GF-D8 (cell line): Measurements from ENCODE around the gene B3GALNT1.

Source experiments
- DNase-seq: peaks from one replicate; lab custom pipeline; 2025; lab: John Stamatoyannopoulos, UW

Gene B3GALNT1, protein sequence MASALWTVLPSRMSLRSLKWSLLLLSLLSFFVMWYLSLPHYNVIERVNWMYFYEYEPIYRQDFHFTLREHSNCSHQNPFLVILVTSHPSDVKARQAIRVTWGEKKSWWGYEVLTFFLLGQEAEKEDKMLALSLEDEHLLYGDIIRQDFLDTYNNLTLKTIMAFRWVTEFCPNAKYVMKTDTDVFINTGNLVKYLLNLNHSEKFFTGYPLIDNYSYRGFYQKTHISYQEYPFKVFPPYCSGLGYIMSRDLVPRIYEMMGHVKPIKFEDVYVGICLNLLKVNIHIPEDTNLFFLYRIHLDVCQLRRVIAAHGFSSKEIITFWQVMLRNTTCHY

DNA sequence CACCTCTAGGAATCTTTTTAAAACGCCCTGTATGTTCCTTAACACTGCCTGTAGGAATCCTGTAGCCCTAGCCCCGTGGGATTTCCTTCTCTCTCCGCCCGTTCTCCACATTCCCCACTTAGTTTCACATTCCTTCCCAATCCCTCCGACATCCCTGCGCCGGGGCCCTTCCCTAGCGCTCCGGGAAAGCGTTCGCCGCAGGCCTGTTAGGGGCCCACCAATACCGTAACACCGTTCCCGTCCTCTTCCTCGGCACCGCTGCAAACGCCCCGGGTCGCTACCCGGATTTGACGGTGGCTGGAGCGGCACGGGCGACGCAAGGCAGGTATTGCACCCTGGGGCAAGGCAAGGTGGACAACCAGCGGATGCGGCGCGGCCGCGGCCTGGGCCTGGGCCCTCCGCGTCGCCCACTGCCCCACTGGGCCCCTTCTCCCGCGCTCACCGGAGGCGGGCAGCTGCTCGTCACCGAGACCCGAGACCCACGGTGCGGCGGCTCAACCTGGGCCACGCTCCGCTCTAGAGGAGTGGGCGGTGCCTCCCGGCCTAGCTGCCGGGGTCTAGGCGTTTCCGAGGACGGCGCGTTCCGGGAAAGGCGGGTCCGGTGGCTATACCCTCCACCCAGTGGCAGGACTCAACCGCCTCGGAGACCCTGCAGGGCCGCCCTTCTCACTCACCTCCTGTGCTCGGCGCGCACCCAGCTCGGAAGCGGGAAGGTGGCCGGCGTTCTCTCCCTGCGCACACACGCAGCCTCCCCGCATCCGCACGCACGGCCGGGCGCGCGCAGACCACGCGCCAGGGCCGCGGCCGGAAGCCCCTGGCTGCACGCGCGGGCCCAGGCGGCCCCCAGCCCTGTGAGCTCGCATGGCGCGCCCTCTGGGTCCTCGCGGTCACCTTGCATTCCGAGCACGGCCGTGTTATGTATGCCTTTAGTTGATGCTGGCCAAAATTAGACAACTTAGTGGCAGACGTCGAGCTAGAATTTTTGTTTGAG lies at the start of gene B3GALNT1:
Gene B3GALNT1 (minus strand): TSS at position 789 of the 991 bp plus-strand sequence. CDS start 18,595 bp downstream, outside the sequence.
- DNase-seq, result peak; percentile 44

DNA sequence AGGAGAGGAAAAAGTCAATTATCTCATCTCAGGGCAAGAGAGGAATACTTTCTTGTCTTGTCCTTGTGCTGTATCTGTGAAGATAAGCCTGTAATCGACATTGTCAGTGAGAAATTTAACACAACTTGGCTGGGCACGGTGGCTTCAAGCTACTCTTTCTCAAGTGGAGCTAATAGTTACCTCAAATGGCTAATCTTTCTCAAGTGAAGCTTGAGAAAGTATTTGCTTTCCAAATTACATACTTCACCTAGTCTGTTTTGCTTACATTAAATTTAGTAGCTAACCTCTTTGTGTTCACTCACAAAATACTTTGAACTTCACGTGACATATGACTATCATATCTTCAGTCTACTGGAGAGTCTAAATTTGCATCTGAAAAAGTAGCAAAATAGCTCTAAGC lies 48.3 kb upstream of the B3GALNT1 start:
- DNase-seq, result no peak

DNA sequence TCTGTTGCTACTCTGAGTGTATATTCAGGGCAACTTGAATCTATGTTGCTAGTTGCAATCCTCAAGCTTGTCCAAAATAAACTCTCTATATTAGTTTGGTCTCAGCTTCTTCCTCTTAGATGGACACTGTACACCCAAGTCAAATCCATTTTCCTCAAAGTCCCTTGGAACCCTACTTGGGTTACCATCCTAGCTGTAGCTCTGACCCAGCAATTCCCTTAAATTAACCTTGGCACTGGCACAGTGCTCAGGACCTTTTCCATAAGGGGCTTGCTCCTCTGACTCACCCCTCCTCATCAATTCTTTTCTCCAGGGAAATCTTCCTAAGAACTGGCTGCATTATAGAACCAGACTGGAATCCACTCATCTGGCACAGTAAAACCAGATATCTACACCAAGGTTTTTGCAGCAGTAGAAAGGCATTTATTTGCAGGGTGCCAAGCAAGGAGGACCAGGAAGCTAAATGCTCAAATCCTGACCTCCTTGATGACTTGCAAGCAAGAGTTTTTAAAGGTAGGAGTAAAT lies 44.9 kb upstream of the B3GALNT1 start:
- no peak for DNase-seq

DNA sequence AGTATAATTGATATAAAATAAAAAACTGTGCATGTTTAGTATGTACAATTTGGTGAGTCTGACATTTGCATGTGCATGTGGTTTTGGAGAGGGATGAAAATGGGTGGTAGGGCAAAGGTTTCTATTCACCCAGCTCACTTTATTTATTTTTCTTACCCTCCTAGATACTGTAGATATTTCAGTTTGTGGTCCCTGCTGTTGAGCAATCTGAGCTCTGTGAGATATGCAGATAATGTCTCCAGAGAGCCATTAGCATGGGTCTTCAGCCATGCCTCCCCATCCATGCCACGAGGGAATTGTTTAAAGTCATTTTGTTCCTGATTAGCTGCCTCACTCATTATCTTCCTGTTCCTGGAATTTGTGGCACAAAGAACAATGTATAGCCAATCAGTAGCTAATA lies 44.4 kb upstream of the B3GALNT1 start:
- DNase-seq, result peak; percentile 50

DNA sequence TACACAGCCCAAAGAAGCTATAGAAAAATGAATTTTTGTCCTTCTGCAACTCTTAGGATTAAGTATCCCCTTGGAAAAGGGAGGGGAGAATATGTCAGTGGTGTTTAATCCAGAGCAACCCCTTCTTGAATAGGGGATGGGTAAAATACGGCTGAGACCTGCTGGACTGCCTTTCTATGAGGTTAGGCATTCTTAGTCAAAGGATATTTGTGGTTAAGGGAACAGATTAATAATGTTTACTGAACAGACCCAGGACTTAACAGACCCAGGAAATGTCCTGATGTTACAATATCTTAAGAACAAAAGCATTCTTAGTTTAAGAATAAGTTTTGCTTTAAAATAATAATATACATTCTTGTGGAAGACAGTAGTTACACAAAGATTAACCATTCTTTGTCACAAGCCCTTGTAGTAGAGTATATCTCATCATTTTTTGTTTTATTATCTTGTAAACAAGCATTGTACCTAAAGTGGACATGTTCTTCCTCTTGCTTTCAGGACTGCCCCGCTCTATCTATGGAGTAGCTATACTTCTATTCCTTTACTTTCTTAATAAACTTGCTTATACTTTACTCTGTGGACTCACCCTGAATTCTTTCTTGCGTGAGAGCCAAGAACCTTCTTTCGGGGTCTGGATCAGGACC lies 43.8 kb upstream of the B3GALNT1 start:
- DNase-seq, result no peak

DNA sequence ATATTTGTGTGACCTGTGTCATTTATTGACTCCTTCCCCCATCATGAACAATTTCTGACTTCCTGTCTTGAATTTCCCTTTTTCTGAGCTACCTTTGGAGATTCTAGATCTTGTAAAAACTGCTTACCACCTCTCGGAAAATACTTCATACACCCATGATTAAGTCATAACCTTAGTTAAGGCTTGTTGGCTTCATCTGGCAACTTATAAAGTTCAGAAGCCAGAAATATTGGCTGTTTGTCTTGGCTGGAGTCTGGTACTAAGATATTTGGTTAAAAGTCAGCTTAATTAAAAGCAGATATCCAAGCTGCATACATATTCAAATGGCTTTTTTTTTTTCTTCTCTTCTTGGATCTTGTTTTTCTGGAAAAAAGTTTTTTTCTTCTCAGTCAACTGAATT lies 37.3 kb upstream of the B3GALNT1 start:
- no peak for DNase-seq

DNA sequence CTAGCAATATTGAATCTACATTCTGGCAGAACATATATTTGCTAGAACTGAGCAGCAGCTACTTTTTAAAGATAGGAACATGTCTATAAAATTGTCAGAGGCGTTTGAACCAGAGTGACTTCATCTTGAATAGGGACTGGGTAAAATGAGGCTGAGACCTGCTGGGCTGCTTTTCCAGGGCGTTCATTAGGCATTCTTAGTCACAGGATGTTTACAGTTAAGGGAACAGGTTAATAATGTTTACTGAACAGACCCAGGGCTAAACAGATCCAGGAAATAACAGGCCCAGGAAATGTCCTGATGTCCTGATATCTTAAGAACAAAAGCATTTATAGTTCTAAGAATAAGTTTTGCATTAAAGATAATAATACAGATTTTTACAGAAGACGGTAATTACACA lies 34.5 kb upstream of the B3GALNT1 start:
- no peak for DNase-seq

DNA sequence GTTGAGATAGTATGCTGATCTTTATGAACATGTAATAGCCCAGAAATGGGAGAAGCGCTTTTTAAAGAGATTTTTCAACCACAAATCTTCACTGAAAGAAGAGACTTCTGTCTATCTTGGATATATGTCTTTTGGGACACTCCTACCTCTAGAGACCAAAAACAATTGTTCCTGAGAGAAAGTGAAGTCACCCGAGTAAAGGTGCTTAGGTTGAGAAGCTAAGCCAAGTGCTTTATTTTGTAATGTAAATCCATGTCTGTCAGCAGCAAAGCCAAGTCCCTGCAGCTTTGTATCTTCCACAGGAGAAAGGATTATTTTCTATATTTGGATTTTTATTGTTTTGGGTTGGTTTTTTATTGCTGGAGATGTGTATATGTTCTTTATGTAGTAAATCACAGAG lies 32.1 kb upstream of the B3GALNT1 start:
- no peak for DNase-seq

DNA sequence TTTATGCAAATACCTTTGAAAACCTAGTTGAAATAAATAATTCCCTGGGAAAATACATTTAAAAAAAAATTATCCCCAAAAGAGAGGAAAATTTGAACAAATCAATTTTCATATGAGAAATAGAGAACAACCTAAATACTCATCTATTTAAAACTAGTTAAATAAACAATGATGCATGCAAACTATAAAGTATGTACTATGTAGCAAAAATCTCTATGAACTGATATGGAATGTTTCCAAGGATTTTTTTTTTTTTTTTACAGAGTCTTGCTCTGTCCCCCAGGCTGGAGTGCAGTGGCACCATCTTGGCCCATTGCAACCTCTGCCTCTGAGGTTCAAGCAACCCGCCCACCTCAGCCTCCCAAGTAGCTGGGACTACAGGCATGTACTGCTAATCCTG lies 27.2 kb upstream of the B3GALNT1 start:
- no peak for DNase-seq

DNA sequence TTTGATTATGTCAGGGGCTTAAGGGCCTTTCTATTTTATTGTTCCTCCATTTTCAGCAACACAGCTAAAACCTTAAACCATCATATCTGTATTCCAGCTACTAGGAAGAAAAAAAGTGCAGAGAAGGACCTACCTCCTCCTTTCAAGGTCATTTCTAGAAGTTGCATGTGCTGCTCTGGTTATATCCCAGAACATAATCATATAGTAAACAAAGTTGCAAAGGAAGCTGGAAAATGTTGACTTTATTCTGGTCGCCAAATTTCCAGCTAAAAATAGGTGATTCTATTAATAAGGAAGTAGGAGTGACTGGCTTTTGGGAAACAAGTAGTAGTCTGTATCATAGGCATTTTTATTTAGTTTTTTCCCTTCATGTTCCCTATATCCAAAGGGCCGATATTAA lies 21.3 kb upstream of the B3GALNT1 start:
- no peak for DNase-seq

DNA sequence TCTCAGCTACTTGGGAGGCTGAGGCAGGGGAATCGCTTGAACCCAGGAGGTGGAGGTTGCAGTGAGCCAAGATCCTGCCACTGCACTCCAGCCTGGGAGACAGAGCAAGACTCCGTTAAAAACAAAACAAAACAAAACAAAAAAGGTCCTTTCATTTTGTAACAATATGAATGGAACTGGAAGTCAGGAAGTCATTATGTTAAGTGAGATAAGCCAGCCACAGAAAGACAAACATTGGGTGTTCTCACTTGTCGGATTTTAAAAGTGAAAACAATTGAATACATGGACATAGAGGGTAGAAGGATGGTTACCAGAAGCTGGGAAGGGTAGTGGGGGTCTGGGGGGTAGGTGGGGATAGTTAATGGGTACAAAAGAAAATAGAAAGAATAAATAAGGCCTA lies 12.5 kb upstream of the B3GALNT1 start:
- no peak for DNase-seq

DNA sequence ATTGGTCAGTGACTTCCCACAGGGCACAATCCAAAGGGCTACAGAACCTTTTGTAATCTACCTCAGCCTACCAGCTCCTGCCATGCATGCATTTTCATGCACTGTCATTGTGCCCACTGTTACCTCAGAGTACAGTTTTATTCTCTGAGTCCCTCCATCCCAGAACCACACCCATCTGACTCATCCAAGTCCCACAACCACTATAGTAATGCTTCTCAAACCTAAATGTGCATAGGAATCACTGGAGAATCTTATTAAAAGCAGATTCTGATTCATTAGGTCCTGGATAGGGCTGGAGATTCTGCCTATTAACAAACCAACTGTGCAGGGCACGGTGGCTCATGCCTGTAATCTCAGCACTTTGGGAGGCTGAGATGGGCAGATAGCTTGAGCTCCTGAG lies 3.7 kb upstream of the B3GALNT1 start:
- DNase-seq, result no peak

DNA sequence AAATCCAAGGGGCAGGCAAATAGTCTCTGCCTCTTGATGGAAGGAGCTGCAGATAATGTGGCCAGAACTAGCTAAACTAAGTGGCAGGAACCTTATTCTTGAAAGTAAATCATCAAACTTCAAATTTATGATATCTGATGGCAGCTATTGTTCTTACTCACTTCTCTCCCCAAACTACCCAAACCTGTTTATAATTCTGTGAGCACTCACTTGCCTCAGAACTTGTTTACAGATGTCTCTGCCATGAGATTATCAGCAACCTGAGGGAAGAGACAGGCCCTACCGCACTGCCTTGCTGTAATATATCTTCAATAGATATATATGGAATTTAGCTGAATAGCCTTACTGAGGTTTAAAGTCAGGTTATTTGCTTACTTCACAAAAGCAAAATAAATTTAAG lies 2.2 kb upstream of the B3GALNT1 start:
- DNase-seq, result no peak

DNA sequence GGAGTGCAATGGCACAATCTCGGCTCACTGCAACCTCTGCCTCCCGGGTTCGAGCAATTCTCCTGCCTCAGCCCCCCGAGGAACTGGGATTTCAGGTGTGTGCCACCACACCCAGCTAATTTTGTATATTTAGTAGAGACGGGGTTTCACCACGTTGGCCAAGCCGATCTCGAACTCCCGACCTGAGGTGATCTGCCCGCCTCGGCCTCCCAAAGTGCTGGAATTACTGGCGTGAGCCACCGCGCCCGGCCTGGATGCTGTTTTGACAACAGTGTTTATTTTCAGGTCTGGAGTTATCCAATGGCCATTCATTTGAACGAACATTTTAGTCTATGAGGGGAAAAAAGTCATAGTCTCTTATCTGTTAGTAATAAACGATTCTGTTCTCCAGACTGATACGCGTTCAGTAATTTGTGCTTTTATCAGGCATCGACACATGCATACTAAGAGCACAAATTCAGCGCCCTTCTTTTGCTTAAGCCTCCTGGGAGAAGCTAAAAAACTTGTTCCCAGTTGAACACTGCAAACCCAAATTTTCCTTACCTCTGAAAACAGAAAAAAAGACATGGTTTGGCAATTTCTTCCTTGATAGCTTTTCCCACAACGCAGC lies 1.3 kb downstream of the B3GALNT1 start:
- no peak for DNase-seq

DNA sequence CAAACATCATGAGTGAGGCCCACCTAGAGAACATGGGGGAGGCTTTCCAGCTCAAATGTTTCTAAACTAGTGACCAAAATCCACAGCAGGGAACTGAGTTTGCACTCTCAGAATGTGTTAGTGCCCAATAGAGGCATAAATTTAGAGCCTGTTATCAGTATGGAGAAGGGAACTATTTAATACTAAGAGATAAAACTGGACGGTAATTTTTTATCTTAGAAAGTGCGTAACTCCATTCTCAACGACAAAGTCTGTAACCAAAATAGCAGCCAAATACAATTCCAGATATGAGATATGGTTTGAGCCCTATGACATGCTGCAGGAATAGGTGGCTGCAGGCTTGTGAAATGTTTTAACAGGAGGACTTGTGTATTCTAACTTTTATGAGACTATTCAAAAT lies 3.5 kb downstream of the B3GALNT1 start:
- no peak for DNase-seq

DNA sequence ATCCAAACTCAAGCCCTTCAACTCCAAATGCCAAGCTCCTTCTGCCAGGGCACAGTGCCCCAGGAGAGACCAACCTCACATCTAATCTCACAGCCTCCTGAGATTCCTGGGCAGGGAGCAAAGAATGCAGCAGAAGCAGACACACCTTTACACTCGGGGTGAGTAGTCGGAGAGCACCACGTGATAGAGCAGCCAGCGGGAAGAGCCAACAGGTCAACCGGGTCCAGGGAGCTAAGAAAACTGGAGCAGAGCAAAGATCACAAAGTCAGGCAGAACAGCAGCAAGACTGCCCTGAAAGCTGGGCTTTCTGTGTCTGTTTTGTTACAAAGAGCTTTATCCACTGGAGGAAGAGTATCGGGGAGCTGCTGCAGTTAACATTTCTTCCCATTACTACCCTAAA lies 4.2 kb downstream of the B3GALNT1 start:
- no peak for DNase-seq

DNA sequence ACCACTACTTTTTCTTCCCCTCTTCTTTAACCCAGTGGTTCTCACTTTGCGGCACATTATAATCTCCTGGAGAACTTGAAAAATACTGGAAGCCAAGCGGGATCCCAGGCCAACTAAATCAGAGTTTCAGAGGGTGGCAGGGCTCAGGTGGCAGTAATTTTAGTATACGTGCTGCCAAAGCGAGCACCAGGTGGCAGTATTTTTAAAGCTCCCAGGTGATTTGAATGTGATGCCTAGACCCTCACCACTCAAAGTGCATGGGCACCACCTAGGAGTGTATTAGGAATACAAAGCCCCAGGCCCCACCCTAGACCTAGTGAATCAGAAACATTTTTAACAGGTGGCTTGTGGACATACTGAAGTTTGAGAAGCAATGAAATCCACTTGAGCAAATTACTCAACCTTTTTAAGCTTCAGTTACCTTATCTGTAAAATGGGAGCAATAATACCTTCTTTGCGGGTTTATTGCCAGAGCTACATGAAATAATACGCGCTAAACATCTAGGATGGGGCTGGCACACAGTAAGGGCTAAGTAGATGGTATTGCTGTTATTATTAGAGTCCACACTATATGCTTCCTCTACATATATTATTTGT lies 8.3 kb downstream of the B3GALNT1 start:
- no peak for DNase-seq

DNA sequence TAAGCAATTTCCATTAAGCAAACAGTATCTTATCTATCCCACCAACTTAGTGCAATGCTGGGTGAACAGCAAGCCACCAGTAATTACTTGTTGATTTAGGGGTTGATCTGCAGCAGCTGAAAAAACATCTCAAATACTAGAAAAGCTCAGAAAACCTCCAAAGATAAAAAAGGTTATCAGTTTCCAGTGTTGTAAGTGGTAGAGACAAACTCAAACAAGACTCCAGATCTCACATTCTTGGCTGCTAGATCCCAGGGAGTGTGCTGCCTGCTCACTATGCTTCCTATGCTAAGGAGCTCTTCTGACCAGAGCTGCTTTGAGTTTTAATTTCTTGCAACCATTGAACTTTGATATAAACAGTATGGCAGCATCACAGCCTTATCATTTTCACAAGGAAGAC lies 11.3 kb downstream of the B3GALNT1 start:
- no peak for DNase-seq

DNA sequence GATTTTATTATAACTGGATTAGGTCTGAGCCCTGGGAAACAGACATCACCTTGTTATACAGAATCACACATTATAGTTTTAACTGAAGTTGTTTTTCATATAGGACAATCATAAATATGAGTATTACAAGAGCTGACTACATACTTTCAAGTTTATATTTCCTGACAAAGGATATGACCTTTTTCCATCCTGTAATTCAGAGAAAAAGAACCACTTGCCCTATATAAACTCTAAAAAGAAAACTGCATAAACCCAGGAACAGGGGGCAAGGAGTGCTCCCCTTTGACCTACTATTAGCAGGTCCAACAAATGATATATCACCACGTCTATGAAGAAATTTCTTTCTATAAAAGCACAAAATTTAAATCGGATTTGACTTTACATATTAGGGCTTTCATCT lies 20.9 kb downstream of the B3GALNT1 start:
- no peak for DNase-seq

DNA sequence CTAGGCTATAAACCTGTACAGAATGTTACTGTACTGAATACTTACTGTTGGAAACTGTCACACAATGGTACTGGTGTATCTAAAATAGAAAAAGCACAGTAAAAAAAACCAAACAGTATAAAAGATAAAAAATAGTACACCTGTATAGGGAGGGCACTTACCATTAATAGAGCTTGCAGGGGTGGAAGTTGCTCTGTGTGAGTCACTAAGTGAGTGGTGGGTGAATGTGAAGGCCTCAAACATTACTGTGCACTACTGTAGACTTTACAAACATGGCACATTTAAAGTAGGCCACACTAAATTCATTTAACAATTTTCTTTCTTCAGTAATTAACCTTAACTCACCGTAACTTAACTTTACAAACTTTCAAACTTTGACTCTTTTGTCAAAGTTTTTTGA lies 22.0 kb downstream of the B3GALNT1 start:
- DNase-seq, result no peak

DNA sequence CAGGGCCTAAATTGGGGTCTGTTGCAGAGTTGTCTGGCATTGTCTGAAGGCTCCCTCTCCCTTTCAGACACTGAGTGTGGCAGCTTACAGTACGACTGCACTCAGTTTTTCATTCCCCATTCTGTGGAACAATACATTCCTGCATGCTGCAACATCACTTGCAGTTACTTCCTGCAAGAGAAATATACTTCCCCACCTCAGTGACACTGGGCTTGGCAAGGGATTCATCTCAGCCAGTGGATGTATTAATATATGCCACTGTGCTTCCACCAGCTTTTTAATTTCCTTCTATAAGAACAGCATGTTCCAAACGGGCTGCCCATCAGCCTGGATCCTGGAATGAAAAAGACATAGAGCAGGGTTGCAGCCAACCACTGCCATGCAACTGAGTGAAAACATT lies 23.1 kb downstream of the B3GALNT1 start:
- no peak for DNase-seq

DNA sequence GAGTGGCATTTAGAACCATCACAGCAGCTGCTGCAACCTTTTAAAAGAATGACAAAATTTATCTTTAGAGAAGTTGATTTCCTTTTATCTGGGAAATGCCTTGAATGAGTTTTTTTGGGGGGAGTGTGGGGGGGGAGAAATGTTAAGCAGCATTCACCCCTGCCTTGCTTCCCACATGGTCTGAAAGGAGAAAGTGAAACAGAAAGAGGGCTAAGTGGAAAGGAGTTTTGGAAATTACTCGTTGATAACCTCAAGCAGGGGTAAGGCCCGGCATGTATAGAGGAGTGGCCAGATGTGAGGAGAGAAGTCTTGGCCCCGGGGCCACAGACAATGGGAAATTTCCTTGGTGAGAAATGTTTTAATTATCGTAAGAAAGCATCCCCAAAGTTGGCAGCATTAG lies 23.5 kb downstream of the B3GALNT1 start:
- no peak for DNase-seq
